Activated CD4-positive, alpha-beta T cell treated with anti-CD3 and anti-CD28 coated beads for 24 hours (primary cell): ENCODE measurements around the gene AVPR1A.
"Not testable (repeated sequence)": the region's sequence is repeated elsewhere in the genome, so short reads cannot be mapped to it uniquely, and the experiment has no call there.

Experiments
- DNase-seq, 2 donors: peaks; one replicate each; pipeline ENCODE4 v3.0.0-alpha.2; 2020; ENCODE audit warnings: low read depth in 2 of 2

Gene AVPR1A

DNA sequence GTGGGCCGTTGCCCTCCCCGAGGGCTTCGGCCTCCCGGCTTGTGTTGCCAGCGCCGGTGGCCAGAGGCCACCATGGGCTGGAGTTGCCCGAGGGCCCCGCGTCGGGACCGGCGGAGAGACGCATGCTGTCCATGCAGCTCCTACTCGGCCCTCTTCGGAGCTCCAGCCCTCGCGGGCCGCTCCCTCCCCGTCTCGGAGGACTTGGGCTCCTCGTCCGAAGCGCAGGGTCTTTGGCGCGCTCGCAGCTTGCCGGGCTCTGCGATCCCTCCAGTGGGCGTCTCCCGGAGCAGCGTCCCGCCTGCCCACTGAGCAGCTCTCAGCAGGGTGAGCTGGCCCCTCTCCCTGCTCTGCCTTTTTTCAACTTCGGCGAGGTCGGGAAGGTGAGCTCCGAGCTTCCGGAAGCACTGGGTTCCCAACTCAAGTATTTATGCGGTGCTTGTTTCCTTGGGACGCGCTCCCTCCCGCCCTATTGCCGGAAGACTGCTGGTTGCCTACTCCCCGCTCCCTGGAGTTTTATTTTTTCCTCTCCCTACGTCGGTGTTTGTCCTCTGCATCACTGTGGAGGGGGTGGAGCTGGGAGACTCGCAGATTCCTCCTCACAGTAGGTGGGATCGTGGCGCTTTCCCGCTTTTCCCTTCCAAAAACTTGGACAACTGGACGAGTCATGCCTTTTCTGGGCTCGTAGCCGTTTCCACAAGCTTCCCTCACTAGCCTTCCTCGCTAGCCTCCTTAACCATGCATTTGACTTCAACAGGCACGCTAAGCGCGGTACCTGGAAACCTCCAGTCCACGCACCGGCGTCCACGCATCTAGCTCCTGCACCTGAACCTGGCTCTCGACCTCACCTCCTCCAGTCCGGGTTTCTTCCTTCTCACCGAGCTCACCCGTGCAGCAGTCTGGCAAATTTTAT lies at the start of gene AVPR1A:
AVPR1A (minus strand) TSS at position 489 of the 910 bp plus-strand sequence; CDS start at position 124, 365 bp downstream.
- no peak for DNase-seq

DNA sequence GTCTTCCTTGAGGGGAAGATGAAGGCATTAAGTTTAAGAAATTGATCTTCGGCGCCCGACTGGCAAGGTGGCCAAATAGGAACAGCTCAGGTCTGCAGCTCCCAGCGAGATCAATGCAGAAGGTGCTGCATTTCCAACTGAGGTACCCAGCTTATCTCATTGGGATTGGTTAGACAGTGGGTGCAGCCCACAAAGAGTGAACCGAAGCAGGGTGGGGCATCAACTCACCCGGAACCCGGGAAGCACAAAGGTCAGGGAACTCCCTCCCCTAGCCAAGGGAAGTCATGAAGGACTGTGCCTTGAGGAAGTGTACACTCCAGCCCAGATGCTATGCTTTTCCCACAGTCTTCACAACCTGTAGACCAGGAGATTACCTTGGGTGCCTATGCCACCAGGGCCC lies 45.2 kb upstream of the AVPR1A start:
- no peak for DNase-seq

DNA sequence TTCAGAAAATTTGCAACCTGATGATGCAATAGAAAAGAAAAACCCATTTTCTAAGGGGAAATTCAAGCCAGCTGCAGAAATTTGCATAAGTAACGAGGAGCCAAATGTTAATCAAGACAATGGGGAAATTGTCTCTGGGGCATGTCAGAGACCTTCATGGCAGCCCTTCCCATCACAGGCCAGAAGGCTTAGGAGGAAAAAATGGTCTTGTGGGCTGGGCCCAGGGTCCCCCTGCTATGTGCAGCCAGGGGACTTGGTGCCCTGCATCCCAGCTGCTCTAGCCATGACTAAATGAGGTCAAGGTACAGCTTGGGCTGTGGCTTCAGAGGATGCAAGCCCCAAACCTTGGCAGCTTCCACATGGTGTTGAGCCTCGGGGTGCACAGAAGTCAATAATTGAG lies 28.2 kb upstream of the AVPR1A start:
- DNase-seq: no peak

DNA sequence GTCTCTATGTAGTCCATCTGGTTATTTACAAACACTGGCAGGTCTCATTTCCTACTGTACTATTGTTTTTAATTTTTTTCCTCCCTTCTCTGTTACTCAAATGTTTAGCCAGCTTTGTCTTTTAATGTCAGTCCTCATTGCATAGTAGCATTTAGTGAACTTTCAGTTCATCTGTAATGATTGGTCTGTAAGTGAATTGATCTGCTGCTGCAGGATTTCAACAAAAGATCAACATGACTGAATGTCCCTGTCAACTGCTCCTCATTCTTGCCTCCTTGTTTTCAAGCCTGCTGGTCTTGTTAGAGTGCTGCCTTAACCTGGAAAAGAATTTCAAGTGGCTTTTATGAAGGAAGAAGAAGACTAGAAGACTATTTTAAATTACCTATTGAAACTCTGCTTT lies 19.3 kb upstream of the AVPR1A start:
- DNase-seq: no peak

DNA sequence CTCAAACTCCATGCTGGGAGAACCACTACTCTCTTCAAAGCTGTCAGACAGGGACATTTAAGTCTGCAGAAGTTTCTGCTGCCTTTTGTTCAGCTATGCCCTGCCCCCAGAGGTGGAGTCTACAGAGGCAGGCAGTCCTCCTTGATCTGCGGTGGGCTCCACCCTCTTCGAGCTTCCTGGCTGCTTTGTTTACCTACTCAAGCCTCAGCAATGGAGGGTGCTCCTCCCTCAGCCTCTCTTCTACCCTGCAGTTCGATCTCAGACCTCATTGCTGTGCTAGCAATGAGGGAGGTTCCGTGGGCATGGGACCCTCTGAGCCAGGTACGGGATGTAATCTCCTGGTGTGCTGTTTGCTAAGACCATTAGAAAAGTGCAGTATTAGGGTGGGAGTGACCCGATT lies 16.7 kb upstream of the AVPR1A start:
- not testable (repeated sequence) for DNase-seq

DNA sequence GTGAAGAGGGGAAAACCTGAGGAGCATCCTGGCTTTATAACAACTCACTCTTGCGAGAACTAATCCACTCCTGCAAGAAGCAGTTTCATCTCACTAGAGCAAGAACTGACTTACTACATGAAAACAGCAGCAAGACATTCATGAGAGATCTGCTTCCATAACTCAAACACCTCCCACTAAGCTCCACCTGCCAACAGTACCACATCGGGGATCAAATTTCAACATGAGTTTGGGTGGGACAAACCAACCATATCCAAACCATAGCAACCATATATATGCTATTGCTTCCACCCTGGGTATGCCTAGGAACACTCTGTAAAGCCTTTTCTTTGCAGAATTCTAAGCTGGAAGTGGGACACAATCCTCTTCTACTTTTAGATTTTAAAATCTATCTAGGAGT lies 13.9 kb upstream of the AVPR1A start:
- DNase-seq: no peak

DNA sequence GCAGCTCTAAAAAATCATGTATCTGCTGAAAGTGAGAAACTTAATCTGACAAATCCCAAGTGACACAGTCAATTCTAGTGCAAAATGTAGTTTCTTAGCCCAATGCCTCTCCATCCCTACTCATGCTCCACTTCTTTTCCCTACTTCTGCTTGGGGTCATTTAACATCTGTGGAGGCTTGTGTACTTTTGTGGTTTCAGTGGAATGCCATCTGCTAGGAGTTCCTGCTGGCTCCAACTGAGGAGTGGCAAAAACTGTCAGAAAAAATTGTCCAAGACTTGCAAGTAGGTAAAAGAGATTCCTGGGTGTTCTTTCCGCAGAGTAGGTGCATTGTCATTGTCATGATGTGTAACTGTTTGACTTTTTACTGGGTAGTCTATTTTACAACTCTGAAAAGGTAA lies 12.5 kb upstream of the AVPR1A start:
- no peak for DNase-seq

DNA sequence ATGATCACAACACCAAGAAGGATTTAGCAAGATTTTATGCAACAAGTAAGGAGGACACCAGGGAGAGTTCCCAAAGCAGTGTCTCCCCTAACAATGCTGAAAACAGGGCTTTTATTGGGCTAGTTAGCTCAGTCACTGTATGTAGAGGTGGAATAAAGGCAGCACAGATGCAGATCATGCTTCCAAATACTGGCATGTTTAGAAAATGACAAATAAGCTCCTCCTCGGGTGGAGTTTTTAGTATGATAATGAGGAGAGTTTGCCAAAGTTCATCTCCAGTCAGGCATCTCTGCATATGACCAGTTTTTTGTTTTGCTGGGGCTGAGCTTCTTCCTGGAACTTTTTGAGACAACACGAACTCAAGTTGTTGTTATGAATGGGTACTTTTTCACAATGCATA lies 4.4 kb upstream of the AVPR1A start:
- no peak for DNase-seq

DNA sequence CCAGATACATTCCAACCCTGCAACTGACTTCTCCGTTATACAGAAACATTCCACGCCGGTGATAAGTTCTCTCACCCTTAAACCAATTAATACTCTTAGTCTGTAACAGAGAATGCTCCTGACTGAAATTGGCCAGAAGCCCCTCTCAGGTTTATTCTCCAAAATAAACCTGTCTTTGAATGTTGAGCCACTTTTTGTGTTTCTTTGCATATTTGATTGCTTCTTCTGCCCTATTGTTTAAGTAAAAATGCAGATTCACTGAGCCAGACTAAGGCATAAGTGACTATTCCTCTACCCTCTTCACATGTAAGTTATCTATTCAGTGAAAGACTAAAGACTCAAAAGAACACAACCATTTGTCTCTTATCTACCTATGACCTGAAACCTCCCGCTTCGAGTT lies 3.6 kb upstream of the AVPR1A start:
- DNase-seq: no peak

DNA sequence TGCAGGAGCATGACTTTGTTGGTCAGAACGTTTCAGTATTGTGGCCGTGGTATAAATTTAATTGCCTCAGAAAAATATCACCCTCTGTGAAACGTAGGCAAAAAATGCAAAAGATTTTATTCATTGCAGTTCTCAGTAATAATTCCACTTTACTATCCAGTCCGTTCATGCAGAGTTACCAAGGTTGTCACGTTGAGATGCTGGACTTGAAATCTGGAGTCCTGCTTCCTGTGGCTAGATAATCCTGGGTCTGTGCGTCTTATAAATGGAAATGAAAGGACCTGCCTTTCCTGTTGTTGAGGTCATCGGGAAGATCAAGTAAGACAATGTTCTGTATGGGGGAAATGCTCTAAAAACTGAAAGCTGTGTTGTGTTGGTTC lies 1.3 kb upstream of the AVPR1A start:
- DNase-seq: no peak

DNA sequence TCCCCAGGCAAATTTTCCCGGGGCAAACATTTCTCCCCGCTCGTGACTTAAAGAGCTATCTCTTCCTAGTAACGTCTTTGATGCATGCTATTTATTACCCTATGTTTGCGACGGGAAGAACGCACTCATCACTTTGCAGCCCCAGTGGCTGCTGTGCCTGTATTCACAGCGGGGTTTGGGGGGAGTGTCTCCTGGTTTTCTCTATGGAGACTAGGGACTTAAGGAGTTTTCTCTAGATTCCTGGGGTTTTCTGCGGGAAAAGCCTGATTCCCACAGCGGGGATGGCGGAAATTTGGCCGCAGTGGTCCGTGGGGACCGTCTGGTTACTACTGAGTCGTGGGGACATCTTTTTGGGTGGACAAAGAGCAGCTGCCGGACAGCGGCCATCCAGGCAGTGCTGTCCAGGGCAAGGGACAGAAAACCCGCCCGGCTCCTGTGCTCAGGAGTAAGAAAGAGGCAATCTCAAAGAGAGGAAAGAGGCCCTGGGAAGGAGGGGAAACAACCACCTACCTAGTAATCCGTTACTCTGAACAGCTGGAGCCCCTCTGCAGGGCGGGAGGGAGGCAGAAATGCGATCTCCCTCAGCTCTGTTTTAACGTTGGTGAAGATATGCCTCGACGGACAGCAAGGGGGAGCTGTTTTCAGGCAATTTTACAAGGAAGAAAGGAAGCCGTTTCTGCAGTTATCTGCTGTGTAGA lies 771 bp upstream of the AVPR1A start:
- DNase-seq: no peak

DNA sequence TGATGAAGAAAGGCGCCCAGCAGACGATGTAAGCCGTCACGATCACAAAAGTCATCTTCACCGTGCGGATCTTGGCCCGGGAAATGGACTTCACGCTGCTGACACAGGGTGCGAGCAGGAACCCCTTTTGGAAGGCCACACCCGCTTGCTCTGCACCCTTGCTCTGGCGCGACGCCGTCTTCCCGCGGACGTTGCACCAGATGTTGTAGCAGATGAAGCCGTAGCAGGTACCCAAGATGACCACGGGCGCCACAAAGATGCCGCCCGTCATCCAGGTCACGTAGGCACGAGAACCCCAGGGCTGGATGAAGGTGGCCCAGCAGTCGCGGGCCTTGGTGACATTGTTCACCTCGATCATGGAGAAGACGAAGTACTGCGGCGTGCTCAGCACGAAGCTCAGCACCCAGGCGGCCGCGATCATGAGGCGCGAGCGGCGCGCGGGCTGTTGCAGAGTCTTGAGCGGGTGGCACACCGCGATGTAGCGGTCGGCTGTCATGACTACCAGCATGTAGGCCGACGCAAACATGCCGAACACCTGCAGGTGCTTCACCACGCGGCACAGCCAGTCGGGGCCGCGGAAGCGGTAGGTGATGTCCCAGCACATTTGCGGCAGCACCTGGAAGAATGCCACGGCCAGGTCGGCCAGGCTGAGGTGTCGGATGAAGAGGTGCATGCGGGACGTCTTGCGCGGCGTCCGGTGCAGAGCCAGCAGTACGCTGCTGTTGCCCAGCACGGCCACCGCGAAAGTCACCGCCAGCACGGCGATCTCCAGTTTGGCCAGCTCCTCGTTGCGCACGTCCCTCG lies 890 bp downstream of the AVPR1A start:
- no peak for DNase-seq

DNA sequence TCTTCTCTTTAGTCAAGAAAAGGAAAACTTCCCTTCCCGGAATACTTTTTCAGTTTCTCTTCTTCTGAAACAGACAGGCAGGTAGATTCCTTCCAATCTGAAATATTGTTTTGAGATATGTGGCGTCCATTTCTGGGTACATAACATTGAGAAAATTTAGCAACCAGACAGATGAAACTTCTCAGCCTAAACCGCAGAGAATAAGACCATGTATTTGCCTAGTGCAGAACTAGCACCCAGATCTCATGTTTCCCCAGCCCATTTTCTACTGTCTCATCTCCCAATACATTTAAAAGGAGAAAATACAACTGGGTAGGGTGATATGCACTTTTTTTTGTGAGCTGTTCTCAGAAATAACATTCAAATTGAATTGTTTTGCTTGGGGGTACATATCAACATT lies 6.4 kb downstream of the AVPR1A start:
- DNase-seq: no peak

DNA sequence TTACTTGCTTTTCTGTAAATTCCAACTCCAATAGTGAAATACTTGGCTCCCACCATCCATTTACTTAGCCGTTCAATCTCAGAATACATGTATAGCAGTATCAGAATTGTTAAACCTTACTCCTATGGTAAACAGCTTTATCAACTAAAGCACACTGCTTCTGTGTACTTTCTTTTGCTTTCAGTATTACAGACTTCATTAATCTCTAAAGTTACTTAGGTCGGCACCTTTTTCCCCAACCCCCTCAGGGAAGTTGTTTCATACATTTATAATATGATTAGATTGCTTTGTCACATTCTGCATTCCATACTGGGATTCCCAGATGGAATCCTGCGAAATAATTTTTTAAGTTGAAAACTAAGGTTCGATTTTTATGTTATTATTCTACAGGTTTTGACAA lies 12.5 kb downstream of the AVPR1A start:
- no peak for DNase-seq

DNA sequence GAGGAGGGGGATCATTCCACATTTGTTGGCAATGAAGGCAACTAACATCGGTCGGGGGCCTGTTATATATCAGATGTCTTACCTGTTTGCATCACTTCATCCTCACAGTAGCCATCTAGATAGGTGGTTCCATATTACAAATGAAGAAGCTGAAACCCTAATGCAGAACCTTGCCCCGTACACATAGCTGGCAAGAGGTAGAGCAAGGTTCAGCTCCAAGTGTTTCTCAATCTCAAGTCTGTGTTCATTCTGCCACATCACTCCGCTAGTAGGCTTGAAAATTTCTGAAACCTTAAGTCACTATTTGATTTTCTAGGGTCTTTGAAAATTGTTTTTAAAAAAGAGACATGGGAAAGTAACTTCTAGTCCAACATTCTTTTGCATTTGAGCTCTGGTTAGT lies 17.0 kb downstream of the AVPR1A start:
- no peak for DNase-seq

DNA sequence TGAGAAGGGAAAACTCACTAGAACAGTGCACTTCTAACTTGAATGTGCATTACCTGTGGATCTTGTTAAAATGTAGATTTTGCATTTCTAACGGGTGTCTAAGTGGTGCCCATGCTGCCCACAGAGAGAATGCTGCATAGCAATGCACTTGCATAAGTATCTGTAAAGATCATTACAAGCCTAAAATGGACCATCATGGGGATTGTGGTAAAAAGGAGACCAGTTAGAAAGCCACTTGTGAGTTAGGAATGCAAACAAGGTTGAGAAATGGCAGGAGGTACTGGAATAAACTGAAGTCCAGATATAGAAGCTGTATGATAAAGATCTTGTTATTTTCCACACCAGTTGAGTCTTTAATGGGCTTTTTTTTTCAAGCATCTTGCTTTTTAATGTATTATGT lies 18.8 kb downstream of the AVPR1A start:
- no peak for DNase-seq

DNA sequence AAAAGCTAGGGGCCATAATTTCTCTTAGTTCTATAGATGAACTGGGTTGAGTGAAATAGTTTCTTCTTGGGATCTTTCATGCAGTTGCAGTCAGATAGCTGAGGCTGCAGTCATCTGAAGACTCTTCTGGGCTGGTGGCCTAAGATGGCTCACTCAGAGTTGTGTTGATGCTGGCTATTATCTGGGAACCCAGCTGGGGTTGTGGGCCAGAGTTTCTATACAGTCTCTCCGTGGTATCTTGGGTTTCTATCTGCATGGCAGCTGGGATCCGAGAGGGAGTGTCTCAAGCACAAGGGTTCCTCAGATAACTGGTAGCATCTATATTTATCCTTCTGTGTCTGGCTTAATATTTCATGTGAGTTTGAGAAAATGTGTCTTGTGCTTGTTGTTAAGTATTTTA lies 21.1 kb downstream of the AVPR1A start:
- no peak for DNase-seq

DNA sequence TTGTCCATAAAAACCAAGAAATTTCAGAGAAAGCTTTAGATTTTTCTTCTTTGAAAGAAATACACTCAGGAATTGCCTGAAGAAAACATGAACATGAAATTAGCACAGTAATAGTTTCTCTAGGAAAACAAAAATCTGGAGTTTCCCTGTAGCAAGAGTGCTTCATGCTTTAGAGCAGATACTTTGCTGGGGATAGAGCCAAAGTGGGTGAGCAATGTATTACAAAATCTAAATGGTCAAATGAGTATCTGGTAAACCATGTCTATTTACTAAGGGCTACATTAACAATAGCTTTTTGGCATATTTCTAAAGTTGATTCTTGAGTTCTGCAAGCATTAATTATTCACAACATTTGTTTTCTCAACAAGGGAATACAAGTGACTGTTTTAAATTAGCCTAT lies 26.2 kb downstream of the AVPR1A start:
- no peak for DNase-seq

DNA sequence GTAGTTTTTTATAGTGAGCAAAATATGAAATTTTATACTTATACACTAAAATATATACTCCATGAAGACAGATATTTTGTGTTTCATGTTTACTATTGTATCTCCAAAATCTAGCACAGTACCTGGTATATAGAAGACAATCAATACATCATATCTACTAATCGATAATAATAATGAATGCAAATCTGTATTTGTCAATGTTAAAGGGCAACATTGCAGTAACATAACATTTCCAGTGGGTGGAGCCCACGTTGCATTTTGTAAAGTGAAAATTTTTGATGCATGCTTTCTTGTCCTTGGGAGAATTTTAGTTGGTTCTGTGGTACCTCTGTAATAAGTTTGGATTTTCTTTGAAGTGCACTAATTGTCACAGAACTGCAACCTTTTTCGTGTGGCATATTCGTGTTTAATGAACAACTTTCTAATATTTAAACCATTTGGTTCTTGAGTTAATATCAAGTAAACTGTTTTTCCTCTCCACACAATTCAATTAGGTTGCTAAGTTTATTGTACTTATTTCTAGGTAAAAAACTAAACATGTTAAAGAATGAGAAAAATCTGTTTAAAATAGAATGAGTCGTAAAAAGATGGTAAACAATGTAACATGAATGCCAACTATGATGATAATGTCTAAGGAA lies 47.4 kb downstream of the AVPR1A start:
- DNase-seq: no peak

DNA sequence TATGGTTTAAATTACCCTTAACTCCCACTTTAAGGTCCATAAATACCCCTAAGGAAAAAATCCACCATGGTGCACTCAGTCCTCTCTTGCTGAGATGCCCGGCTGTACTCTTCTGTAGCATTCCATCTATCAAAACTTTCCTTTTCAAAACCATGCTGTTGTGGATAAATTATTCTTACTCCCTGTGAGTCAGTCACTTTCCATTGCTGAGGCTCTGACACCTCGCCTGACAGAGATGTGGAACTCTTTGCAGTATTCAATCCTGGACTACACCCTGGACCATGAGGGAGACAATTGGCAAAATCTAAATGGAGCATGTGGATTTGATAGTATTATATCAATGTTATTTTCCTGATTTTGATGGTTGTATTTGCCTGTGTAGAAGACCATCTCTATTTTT lies 49.1 kb downstream of the AVPR1A start:
- no peak for DNase-seq

DNA sequence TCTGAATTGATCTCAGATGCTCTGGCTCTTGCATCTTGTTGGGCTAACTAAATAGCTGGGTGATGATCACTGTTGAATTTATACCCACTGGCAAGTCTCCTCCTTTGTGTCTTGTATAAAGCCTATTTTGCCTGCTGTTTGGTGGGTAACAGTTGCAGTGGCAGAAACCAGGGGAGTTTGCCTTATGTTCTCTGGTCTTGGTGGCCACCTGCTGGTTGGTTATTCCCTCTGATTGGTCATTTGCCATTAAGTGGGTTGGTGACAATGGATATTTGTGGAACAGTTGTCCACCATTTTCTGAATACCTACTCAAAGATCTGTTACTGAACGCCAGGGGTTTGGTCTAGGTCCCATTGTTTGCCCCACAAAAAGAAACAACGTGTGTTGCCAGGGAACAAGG lies 52.1 kb downstream of the AVPR1A start:
- DNase-seq: no peak

DNA sequence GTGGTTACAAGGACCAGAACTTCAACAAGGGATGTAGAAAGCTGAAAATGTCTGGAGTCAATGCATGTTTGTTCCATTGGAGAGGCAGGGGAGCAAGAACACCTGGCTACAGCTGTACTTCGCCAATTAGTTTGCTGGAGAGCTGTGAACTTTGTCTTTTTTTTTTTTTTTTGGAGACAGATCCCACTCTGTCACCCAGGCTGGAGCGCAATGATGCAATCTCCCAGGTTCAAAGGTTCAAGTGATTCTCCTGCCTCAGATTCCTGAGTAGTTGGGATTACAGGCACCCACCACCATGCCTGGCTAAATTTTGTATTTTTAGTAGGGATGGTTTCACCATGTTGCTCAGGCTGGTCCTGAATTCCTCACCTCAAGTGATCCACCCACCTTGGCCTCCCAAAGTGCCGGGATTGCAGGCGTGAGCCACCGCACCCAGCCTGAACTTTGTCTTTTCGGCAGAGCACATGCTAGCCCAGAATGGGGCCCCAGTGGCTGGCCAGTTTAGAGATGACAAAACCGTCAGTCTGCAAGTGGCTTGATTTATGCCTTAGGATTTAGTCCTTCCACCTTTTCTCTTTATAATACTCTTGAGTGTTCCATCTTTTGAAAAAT lies 55.5 kb downstream of the AVPR1A start:
- no peak for DNase-seq
